HepG2 (cell line): ENCODE results near the gene UTP3. TPM values are rescaled to one million over a fixed set of nuclear protein-coding genes. Genes with fewer than 3 reads are reported as not detected.

Experiments used
- CBFB ChIP-seq: sonication (generic); formaldehyde crosslinking; IDR thresholded peaks from 2 replicates; pipeline ENCODE4 v1.4.0; 2020; ENCODE audit warnings: missing genetic modification reagents
- EP300 ChIP-seq, 3 experiments: sonication (generic) in 1 of 3; formaldehyde crosslinking in 1 of 3; IDR thresholded peaks; 2 replicates each; pipeline versions ENCODE4 v1.5.1 to v1.6.1; 2011 to 2020; ENCODE audit warnings: low read depth in 2 of 3, low read length in 2 of 3, borderline replicate concordance in 1 of 3, improper control_type of control experiment in 1 of 3, mild to moderate bottlenecking in 1 of 3, missing genetic modification reagents in 1 of 3, moderate library complexity in 1 of 3
- ETV6 ChIP-seq: sonication (generic); formaldehyde crosslinking; conservative IDR thresholded peaks from 2 replicates; pipeline ENCODE4 v1.4.0; 2020; ENCODE audit warnings: missing genetic modification reagents
- HDAC6 ChIP-seq: fragments of 200-600 bp; sonication (generic); IDR thresholded peaks from 2 replicates; pipeline ENCODE4 v1.7.0; 2017; ENCODE audit warnings: mild to moderate bottlenecking, antibody characterized with exemption, low read length, low read depth
- KDM3A ChIP-seq: IDR thresholded peaks from 2 replicates; pipeline ENCODE4 v1.6.1; 2018; ENCODE audit warnings: low read depth, missing compliant biosample characterization
- MBNL3 ChIP-seq: fragments of 250-450 bp; sonication (Bioruptor Pico); conservative IDR thresholded peaks from 2 replicates; pipeline ENCODE4 v1.8.0; 2022; ENCODE audit warnings: mild to moderate bottlenecking, inconsistent platforms
- MTA1 ChIP-seq: sonication (generic); formaldehyde crosslinking; IDR thresholded peaks from 2 replicates; pipeline ENCODE4 v1.4.0; 2020; ENCODE audit warnings: missing genetic modification reagents, mild to moderate bottlenecking, borderline replicate concordance
- NONO ChIP-seq, 2 experiments: fragments of 450-650 bp in 1 of 2; sonication (generic) in 1 of 2; formaldehyde crosslinking in 1 of 2; IDR thresholded peaks in 1 of 2; conservative IDR thresholded peaks in 1 of 2; 2 replicates each; pipeline versions ENCODE4 v1.6.1 to v1.8.0; 2017 to 2022; ENCODE audit warnings: mild to moderate bottlenecking in 1 of 2, missing genetic modification reagents in 1 of 2, moderate library complexity in 1 of 2
- NR2F1 ChIP-seq, 2 experiments: fragments of 450-650 bp in 1 of 2; formaldehyde crosslinking in 1 of 2; IDR thresholded peaks; 2 replicates each; pipeline versions ENCODE4 v1.5.0 to v1.6.1; 2016 to 2020; ENCODE audit warnings: mild to moderate bottlenecking in 1 of 2, missing compliant biosample characterization in 1 of 2, missing genetic modification reagents in 1 of 2, moderate library complexity in 1 of 2
- PAX8 ChIP-seq: sonication (generic); formaldehyde crosslinking; IDR thresholded peaks from 2 replicates; pipeline ENCODE4 v1.8.0; 2022; ENCODE audit warnings: mild to moderate bottlenecking, missing genetic modification reagents, borderline replicate concordance
- PCBP2 ChIP-seq: fragments of 200-400 bp; formaldehyde crosslinking; optimal IDR thresholded peaks from 2 replicates; pipeline ENCODE3; 2018; ENCODE audit warnings: low read length, low read depth; ENCODE audit not compliant: poor library complexity, severe bottlenecking
- POLR2A ChIP-seq, 2 experiments: IDR thresholded peaks; 2 replicates each; pipeline ENCODE4 v1.6.1; 2011; ENCODE audit warnings: low read depth in 2 of 2, low read length in 2 of 2, mild to moderate bottlenecking in 1 of 2, moderate library complexity in 1 of 2; ENCODE audit not compliant: insufficient read depth in 1 of 2
- RBM22 ChIP-seq: fragments of 200-400 bp; formaldehyde crosslinking; optimal IDR thresholded peaks from 2 replicates; pipeline ENCODE3; 2017; ENCODE audit warnings: mild to moderate bottlenecking, low read length, moderate library complexity
- ZBTB20 ChIP-seq: sonication (generic); formaldehyde crosslinking; IDR thresholded peaks from 2 replicates; pipeline ENCODE4 v1.8.1; 2023; ENCODE audit warnings: missing genetic modification reagents, low read depth, mild to moderate bottlenecking, borderline replicate concordance
- ZIK1 ChIP-seq: sonication (generic); formaldehyde crosslinking; IDR thresholded peaks from 2 replicates; pipeline ENCODE4 v1.5.0; 2020; ENCODE audit warnings: mild to moderate bottlenecking, low read depth, missing genetic modification reagents, borderline replicate concordance
- ZNF326 ChIP-seq: sonication (generic); formaldehyde crosslinking; IDR thresholded peaks from 2 replicates; pipeline ENCODE4 v1.4.0; 2020; ENCODE audit warnings: missing genetic modification reagents, borderline replicate concordance
- ZNF430 ChIP-seq: sonication (generic); formaldehyde crosslinking; IDR thresholded peaks from 2 replicates; pipeline ENCODE4 v1.9.0; 2021; ENCODE audit warnings: mild to moderate bottlenecking, missing genetic modification reagents
- ZNF660 ChIP-seq: sonication (generic); formaldehyde crosslinking; IDR thresholded peaks from 2 replicates; pipeline ENCODE4 v1.5.1; 2020; ENCODE audit warnings: mild to moderate bottlenecking, low read depth, missing genetic modification reagents, borderline replicate concordance
- ZNF75D ChIP-seq: sonication (generic); formaldehyde crosslinking; IDR thresholded peaks from 2 replicates; pipeline ENCODE4 v1.8.1; 2023; ENCODE audit warnings: missing genetic modification reagents, mild to moderate bottlenecking, borderline replicate concordance
- ZNF768 ChIP-seq: sonication (generic); formaldehyde crosslinking; IDR thresholded peaks from 2 replicates; pipeline ENCODE4 v1.4.0; 2020; ENCODE audit warnings: missing genetic modification reagents
- ZSCAN12 ChIP-seq: sonication (generic); formaldehyde crosslinking; IDR thresholded peaks from 2 replicates; pipeline ENCODE4 v1.9.0; 2021; ENCODE audit warnings: mild to moderate bottlenecking, missing genetic modification reagents
- ZSCAN29 ChIP-seq: sonication (generic); formaldehyde crosslinking; conservative IDR thresholded peaks from 2 replicates; pipeline ENCODE4 v1.4.0; 2020; ENCODE audit warnings: mild to moderate bottlenecking, missing genetic modification reagents
- polyA plus RNA-seq, 8 experiments: library from polyadenylated mRNA; depleted of rRNA in 3 of 8; stranded (reverse) in 7 of 8; unstranded in 1 of 8; fragments of >200 nt; fragmentation: Illumina TruSeq in 4 of 8; extraction: Trizol in 4 of 8; gene quantifications; 2 replicates each; pipeline versions ENCODE4 v1.2.1 to v1.2.3, GENCODE V29; 2011 to 2016; ENCODE audit warnings: low read depth in 4 of 8, missing spikeins in 1 of 8, mixed read lengths in 1 of 8; ENCODE audit not compliant: insufficient read depth in 1 of 8
- total RNA-seq, 5 experiments: library from RNA; depleted of rRNA; stranded (reverse); fragments of >200 nt; fragmentation: Illumina TruSeq; extraction: Trizol; gene quantifications; 2 replicates each; pipeline ENCODE4 v1.2.3, GENCODE V29; 2016; ENCODE audit warnings: low read depth in 1 of 5
- TF ChIP-seq, protein P1 (sequence below): sonication (generic); formaldehyde crosslinking; IDR thresholded peaks from 2 replicates; pipeline ENCODE4 v1.5.0; 2020; ENCODE audit warnings: mild to moderate bottlenecking, low read depth, missing genetic modification reagents, borderline replicate concordance
- TF ChIP-seq, protein P2 (sequence below): sonication (generic); formaldehyde crosslinking; IDR thresholded peaks from 2 replicates; pipeline ENCODE4 v1.5.0; 2020; ENCODE audit warnings: missing genetic modification reagents
- TF ChIP-seq, protein P3 (sequence below): sonication (generic); formaldehyde crosslinking; IDR thresholded peaks from 2 replicates; pipeline ENCODE4 v1.4.0; 2020; ENCODE audit warnings: missing genetic modification reagents
- TF ChIP-seq, protein P4 (sequence below): IDR thresholded peaks from 2 replicates; pipeline ENCODE4 v1.6.1; 2018; ENCODE audit warnings: missing genetic modification reagents

The UTP3 gene
- total and polyA plus RNA-seq, 2 of the 13 experiments (the other 11 are each of a cell fraction or from before 2014, with no cell fraction given): 6.9 to 19.5 TPM

DNA sequence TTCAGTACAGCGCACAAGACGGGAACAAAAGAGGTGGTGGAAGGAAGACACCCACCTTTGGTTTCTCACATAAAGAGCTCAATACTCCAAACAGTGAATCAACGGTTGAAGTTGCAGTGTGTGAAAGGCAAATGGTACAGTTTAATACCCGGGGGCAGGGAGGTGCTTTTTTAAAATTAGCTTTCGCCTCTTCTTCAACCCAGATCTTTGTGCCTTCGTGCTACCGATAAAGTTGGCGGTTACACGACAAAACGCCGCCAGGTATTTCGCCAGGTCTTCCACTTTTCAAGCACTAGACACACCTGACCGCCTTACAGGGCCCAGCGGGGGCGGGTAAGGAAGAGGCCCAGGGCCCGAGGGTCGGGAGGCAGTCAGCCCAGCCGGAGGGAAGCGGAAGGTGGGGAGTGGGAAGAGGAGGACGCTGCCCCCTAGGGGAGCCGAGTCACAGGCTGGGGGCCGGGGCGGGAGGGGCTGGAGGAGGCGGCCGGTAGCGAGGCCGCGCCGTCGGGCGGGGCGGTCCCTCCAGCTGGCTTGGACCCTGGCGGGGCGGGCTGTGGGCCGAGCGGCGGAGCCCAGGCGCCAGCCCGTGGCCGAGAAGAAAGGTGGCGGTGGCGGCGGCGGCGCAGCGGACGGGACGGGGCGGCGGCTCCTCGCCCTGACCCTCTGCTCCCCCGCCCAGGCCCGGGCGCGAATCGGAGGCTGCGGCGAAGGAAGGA lies 16.0 kb downstream of the UTP3 start (continued):
- TF ChIP-seq, protein P1, sequence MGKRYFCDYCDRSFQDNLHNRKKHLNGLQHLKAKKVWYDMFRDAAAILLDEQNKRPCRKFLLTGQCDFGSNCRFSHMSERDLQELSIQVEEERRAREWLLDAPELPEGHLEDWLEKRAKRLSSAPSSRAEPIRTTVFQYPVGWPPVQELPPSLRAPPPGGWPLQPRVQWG (CRISPR knock-in tag): no peak
- no peak for TF ChIP-seq PCBP2
- TF ChIP-seq ZNF768 (CRISPR knock-in tag): 0 out of 2 replicates have a peak, but pooled peaks have one; percentile 7
- no peak for TF ChIP-seq NR2F1 (CRISPR knock-in tag; IDR thresholded peaks at IDR 0.05)
- no peak for TF ChIP-seq ZIK1
- TF ChIP-seq, protein P2, sequence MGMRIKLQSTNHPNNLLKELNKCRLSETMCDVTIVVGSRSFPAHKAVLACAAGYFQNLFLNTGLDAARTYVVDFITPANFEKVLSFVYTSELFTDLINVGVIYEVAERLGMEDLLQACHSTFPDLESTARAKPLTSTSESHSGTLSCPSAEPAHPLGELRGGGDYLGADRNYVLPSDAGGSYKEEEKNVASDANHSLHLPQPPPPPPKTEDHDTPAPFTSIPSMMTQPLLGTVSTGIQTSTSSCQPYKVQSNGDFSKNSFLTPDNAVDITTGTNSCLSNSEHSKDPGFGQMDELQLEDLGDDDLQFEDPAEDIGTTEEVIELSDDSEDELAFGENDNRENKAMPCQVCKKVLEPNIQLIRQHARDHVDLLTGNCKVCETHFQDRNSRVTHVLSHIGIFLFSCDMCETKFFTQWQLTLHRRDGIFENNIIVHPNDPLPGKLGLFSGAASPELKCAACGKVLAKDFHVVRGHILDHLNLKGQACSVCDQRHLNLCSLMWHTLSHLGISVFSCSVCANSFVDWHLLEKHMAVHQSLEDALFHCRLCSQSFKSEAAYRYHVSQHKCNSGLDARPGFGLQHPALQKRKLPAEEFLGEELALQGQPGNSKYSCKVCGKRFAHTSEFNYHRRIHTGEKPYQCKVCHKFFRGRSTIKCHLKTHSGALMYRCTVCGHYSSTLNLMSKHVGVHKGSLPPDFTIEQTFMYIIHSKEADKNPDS (CRISPR knock-in tag): peak; percentile 40; the same call in 1 of the 2 replicates
- TF ChIP-seq MBNL3 (CRISPR knock-in tag): no peak
- TF ChIP-seq MTA1: no peak
- no peak for TF ChIP-seq ZNF326 (CRISPR knock-in tag)
- no peak for TF ChIP-seq NONO (IDR thresholded peaks at IDR 0.05)
- TF ChIP-seq NONO (CRISPR knock-in tag; conservative IDR thresholded peaks at IDR 0.05): peak; percentile 37
- TF ChIP-seq, protein P3, sequence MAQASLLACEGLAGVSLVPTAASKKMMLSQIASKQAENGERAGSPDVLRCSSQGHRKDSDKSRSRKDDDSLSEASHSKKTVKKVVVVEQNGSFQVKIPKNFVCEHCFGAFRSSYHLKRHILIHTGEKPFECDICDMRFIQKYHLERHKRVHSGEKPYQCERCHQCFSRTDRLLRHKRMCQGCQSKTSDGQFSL (CRISPR knock-in tag): no peak
- TF ChIP-seq CBFB (CRISPR knock-in tag): 0 out of 2 replicates have a peak, but pooled peaks have one; percentile 36
- no peak for TF ChIP-seq ZNF430 (CRISPR knock-in tag)
- TF ChIP-seq ZSCAN12 (CRISPR knock-in tag): no peak
- no peak for TF ChIP-seq ZNF660 (CRISPR knock-in tag)
- TF ChIP-seq, protein P4, sequence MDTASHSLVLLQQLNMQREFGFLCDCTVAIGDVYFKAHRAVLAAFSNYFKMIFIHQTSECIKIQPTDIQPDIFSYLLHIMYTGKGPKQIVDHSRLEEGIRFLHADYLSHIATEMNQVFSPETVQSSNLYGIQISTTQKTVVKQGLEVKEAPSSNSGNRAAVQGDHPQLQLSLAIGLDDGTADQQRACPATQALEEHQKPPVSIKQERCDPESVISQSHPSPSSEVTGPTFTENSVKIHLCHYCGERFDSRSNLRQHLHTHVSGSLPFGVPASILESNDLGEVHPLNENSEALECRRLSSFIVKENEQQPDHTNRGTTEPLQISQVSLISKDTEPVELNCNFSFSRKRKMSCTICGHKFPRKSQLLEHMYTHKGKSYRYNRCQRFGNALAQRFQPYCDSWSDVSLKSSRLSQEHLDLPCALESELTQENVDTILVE (CRISPR knock-in tag): 0 out of 2 replicates have a peak, but pooled peaks have one; percentile 42
- no peak for TF ChIP-seq KDM3A (CRISPR knock-in tag)
- no peak for TF ChIP-seq RBM22
- 0 out of 2 replicates have a peak, but pooled peaks have one; percentile 29 for TF ChIP-seq ZBTB20 (CRISPR knock-in tag)
- TF ChIP-seq PAX8 (CRISPR knock-in tag): no peak
- no peak for TF ChIP-seq HDAC6
- no peak for TF ChIP-seq ETV6 (CRISPR knock-in tag)
- no peak for TF ChIP-seq EP300 (IDR thresholded peaks at IDR 0.05; ENCODE audit: low read depth in 2 of 2, low read length in 2 of 2)
- TF ChIP-seq EP300 (CRISPR knock-in tag; IDR thresholded peaks at IDR 0.05; ENCODE audit: borderline replicate concordance): no peak
- no peak for TF ChIP-seq ZNF75D (CRISPR knock-in tag)
- no peak for TF ChIP-seq ZSCAN29 (CRISPR knock-in tag)
- TF ChIP-seq POLR2A (IDR thresholded peaks at IDR 0.05; ENCODE audit: insufficient read depth in 1 of 2, low read depth in 2 of 2, low read length in 2 of 2): peak; percentile 56 to 75; a peak in 3 of 4 replicates
